Mesendoderm (in vitro differentiated cells): Measurements from ENCODE around the gene SLC37A3.

ENCODE experiments used
- DNase-seq: peaks from one replicate; pipeline ENCODE4 v3.0.0; 2013
- H2AK5ac ChIP-seq: 2 replicates; pipeline ENCODE4 v1.6.1; 2013; ENCODE audit warnings: low read length, inconsistent platforms
- H2BK120ac ChIP-seq: 2 replicates; pipeline ENCODE4 v1.6.1; 2013; ENCODE audit warnings: low read depth, mild to moderate bottlenecking, low read length, moderate library complexity, mixed read lengths
- H2BK15ac ChIP-seq: replicated peaks from 2 replicates; pipeline ENCODE4 v1.6.1; 2013; ENCODE audit warnings: low read depth, mild to moderate bottlenecking, moderate library complexity
- H2BK5ac ChIP-seq: 2 replicates; pipeline ENCODE4 v1.6.1; 2013; ENCODE audit warnings: low read length, inconsistent platforms
- H3K18ac ChIP-seq: 2 replicates; pipeline ENCODE4 v1.6.1; 2013; ENCODE audit warnings: mild to moderate bottlenecking, low read length, mixed read lengths
- H3K23ac ChIP-seq: one replicate; pipeline ENCODE4 v1.6.1; 2013; ENCODE audit warnings: low read length
- H3K27ac ChIP-seq: 2 replicates; pipeline ENCODE4 v1.5.1; 2013; ENCODE audit warnings: low read depth, mild to moderate bottlenecking, inconsistent platforms, low read length, moderate library complexity
- H3K27me3 ChIP-seq: 2 replicates; pipeline ENCODE4 v1.6.1; 2013; ENCODE audit warnings: low read length, control low read depth, mild to moderate bottlenecking, inconsistent platforms; ENCODE audit not compliant: insufficient read depth, poor library complexity
- H3K36me3 ChIP-seq: 2 replicates; pipeline ENCODE4 v1.6.1; 2013; ENCODE audit warnings: low read length, inconsistent platforms; ENCODE audit not compliant: control insufficient read depth, insufficient read depth
- H3K4ac ChIP-seq: one replicate; pipeline ENCODE4 v1.6.1; 2013; ENCODE audit warnings: low read depth, mild to moderate bottlenecking, low read length, moderate library complexity
- H3K4me1 ChIP-seq: 2 replicates; pipeline ENCODE4 v1.6.1; 2013; ENCODE audit warnings: low read depth, low read length, inconsistent platforms; ENCODE audit not compliant: control insufficient read depth
- H3K4me2 ChIP-seq: 2 replicates; pipeline ENCODE4 v1.6.1; 2013; ENCODE audit warnings: low read length
- H3K4me3 ChIP-seq: 2 replicates; pipeline ENCODE4 v1.5.1; 2013; ENCODE audit warnings: mild to moderate bottlenecking, low read length
- H3K56ac ChIP-seq: one replicate; pipeline ENCODE4 v1.6.1; 2013; ENCODE audit warnings: low read length
- H3K79me1 ChIP-seq: 2 replicates; pipeline ENCODE4 v1.6.1; 2013; ENCODE audit warnings: low read length, inconsistent platforms
- H3K79me2 ChIP-seq: 2 replicates; pipeline ENCODE4 v1.6.1; 2013; ENCODE audit warnings: mild to moderate bottlenecking, low read length; ENCODE audit not compliant: control insufficient read depth, insufficient read depth
- H3K9ac ChIP-seq: 2 replicates; pipeline ENCODE4 v1.6.1; 2013; ENCODE audit warnings: low read length, inconsistent platforms
- H4K5ac ChIP-seq: one replicate; pipeline ENCODE4 v1.6.1; 2013; ENCODE audit warnings: low read length
- H4K8ac ChIP-seq: one replicate; pipeline ENCODE4 v1.6.1; 2013; ENCODE audit warnings: low read depth, mild to moderate bottlenecking, control low read depth, low read length, moderate library complexity
- WGBS: extraction: QIAGEN DNeasy Blood & Tissue Kit; methylation state at CpG from one replicate; pipeline ENCODE4 v1.1.7; 2013; ENCODE audit warnings: low lambda C conversion rate, missing lambda C conversion rate; ENCODE audit not compliant: insufficient coverage; ENCODE audit errors: extremely low coverage; 5-methylcytosine and 5-hydroxymethylcytosine counted together

The SLC37A3 gene

GRCh38 chr7:140367528-140367927 is 30.8 kb downstream of the SLC37A3 start:
- H3K4me2 ChIP-seq = no peak overlapping the region
- no CpG with 5 or more reads among the region's 9 CpGs for WGBS
- H2BK5ac ChIP-seq = no peak overlapping the region
- no peak overlapping the region for H2BK15ac ChIP-seq
- H3K18ac ChIP-seq = no peak overlapping the region
- H3K27me3 ChIP-seq = no peaks in the 10 kb centered on the region
- H3K9ac ChIP-seq = no peak overlapping the region
- no peak overlapping the region for H4K8ac ChIP-seq
- H3K23ac ChIP-seq = no peak overlapping the region
- no peak overlapping the region for H2AK5ac ChIP-seq
- no peak overlapping the region for H3K56ac ChIP-seq
- no peak overlapping the region for H3K27ac ChIP-seq
- H3K36me3 ChIP-seq = no peaks in the 10 kb centered on the region
- H4K5ac ChIP-seq = no peak overlapping the region
- no peak overlapping the region for H3K4me3 ChIP-seq
- no peak for DNase-seq
- no peak overlapping the region for H2BK120ac ChIP-seq
- H3K79me2 ChIP-seq = no peaks in the 10 kb centered on the region
- no peaks in the 10 kb centered on the region for H3K4me1 ChIP-seq
- H3K4ac ChIP-seq = no peak overlapping the region
- no peaks in the 10 kb centered on the region for H3K79me1 ChIP-seq

DNA sequence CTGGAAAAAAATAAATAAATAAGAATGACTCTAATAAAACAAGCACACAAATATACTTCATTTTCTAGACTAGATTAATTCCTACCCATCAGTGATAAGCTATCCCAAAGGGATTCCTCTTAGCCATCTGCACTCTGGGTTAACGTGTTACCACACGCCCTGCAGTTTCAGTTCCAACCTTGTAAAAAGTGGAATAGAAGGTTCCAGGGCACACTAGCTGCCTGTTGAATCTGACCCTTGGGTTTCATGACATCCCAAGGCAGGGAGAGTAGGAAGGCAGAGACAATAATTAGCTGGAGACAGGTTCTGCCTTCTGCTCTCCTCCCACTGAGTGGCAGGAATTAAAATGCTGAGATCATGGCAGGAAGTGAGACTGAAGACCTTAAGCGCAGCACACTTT is 33.5 kb downstream of the SLC37A3 start:
- Histone ChIP-seq H3K56ac (no peak overlapping the region), H3K9ac (no peak overlapping the region), H3K36me3 (peaks cover 1% of the 10 kb centered on the region), H3K4me1 (no peaks in the 10 kb centered on the region), H2AK5ac (no peak overlapping the region), H4K8ac (no peak overlapping the region), H3K4ac (no peak overlapping the region), H2BK120ac (no peak overlapping the region), H3K4me2 (no peak overlapping the region), H3K79me2 (no peaks in the 10 kb centered on the region), H3K27me3 (no peaks in the 10 kb centered on the region), H3K23ac (no peak overlapping the region), H4K5ac (no peak overlapping the region), H2BK15ac (no peak overlapping the region), H3K18ac (no peak overlapping the region), H3K4me3 (no peak overlapping the region), H3K27ac (no peak overlapping the region), H2BK5ac (no peak overlapping the region), H3K79me1 (no peaks in the 10 kb centered on the region)
- no peak for DNase-seq
- no CpG with 5 or more reads among the region's 3 CpGs for WGBS

GRCh38 chr7:140360697-140361229 is 37.6 kb downstream of the SLC37A3 start:
- Histone ChIP-seq H3K4ac (no peak overlapping the region), H4K5ac (no peak overlapping the region), H3K36me3 (peaks cover 5% of the 10 kb centered on the region), H3K79me2 (no peaks in the 10 kb centered on the region), H2BK15ac (no peak overlapping the region), H3K27me3 (no peaks in the 10 kb centered on the region), H3K56ac (no peak overlapping the region), H3K18ac (no peak overlapping the region), H3K79me1 (no peaks in the 10 kb centered on the region), H2BK5ac (no peak overlapping the region), H2BK120ac (no peak overlapping the region), H3K4me2 (no peak overlapping the region), H3K27ac (no peak overlapping the region), H2AK5ac (no peak overlapping the region), H3K4me3 (no peak overlapping the region), H3K9ac (no peak overlapping the region), H3K4me1 (no peaks in the 10 kb centered on the region), H4K8ac (no peak overlapping the region), H3K23ac (no peak overlapping the region)
- no peak for DNase-seq
- no CpG with 5 or more reads among the region's 6 CpGs for WGBS

DNA sequence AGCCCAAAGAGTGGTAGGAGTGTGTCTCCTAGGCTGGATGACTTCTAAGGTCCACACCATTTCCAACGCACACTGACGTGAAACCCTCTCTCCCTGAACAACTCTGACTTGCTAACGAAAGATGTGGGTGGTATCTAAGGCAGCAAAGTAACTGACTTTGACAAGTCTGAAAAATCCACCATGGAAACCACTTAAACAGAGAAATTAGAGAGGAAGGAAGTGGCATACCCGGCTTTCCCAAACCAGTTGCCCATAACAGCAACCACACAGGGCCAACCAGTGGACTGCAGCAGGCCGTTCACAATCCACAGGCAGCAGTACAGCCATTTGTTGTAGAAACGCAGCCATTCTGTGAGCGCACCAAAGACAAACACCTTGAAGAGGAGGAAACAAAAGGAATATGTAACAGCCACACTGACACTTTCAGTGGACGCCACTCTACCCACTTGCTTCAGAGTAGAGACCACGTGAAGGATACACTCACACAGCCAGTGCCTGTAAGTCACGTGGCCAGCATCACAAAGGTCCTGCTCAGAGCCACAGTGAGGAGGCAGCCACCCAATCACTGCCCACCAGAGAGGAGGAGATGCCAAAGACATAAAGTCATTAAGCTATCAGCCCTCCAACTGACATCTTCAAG is 39.8 kb downstream of the SLC37A3 start:
- Histone ChIP-seq H3K4me3 (no peak overlapping the region), H3K18ac (no peak overlapping the region), H3K79me1 (no peaks in the 10 kb centered on the region), H3K56ac (peak overlapping the region; percentile 15), H3K9ac (no peak overlapping the region), H3K4me2 (no peak overlapping the region), H3K27ac (no peak overlapping the region), H3K79me2 (no peaks in the 10 kb centered on the region), H2BK15ac (no peak overlapping the region), H3K27me3 (no peaks in the 10 kb centered on the region), H2AK5ac (no peak overlapping the region), H3K4me1 (no peaks in the 10 kb centered on the region), H3K36me3 (peaks cover 5% of the 10 kb centered on the region), H3K23ac (no peak overlapping the region), H4K5ac (no peak overlapping the region), H2BK5ac (no peak overlapping the region), H4K8ac (no peak overlapping the region), H3K4ac (no peak overlapping the region), H2BK120ac (no peak overlapping the region)
- no CpG with 5 or more reads among the region's 10 CpGs for WGBS
- DNase-seq = peak; percentile 56

DNA sequence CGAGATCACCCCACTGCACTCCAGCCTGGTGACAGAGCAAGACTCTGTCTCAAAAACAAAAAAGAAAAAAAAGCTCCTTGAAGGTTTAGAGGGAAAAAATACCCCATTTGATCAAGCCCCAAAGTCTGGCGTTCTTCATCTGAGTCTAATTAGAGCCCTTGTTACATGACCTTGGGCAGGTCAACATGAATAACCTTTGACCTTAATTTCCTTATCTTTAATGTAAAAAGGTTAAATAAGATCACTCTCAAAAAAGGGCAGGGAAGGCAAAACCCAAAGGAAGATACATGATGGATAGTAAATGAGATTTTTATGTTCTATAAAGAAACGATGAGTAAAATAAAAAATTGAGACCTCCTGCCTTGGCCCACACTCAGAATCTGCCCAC is 40.3 kb downstream of the SLC37A3 start:
- Histone ChIP-seq H3K23ac (no peak overlapping the region), H4K8ac (no peak overlapping the region), H3K79me1 (no peaks in the 10 kb centered on the region), H4K5ac (no peak overlapping the region), H2BK120ac (no peak overlapping the region), H3K9ac (no peak overlapping the region), H2AK5ac (no peak overlapping the region), H2BK15ac (no peak overlapping the region), H3K36me3 (peaks cover 5% of the 10 kb centered on the region), H3K4me3 (no peak overlapping the region), H3K79me2 (no peaks in the 10 kb centered on the region), H3K27ac (no peak overlapping the region), H3K18ac (no peak overlapping the region), H3K4me1 (no peaks in the 10 kb centered on the region), H3K56ac (no peak overlapping the region), H2BK5ac (no peak overlapping the region), H3K4me2 (no peak overlapping the region), H3K27me3 (no peaks in the 10 kb centered on the region), H3K4ac (no peak overlapping the region)
- no peak for DNase-seq
- no CpG with 5 or more reads among the region's 3 CpGs for WGBS

- H3K4ac ChIP-seq = no peak overlapping the region
- no peak overlapping the region for H4K8ac ChIP-seq
- peaks cover 7% of the 10 kb centered on the region for H3K36me3 ChIP-seq
- H3K4me1 ChIP-seq = peaks cover 8% of the 10 kb centered on the region
- no peak overlapping the region for H2AK5ac ChIP-seq
- H3K56ac ChIP-seq = no peak overlapping the region
- WGBS = no CpG with 5 or more reads among the region's 5 CpGs
- H3K4me3 ChIP-seq = no peak overlapping the region
- H3K27me3 ChIP-seq = no peaks in the 10 kb centered on the region
- no peak overlapping the region for H3K23ac ChIP-seq
- no peak overlapping the region for H2BK15ac ChIP-seq
- H3K27ac ChIP-seq = peak overlapping the region; percentile 45
- no peak overlapping the region for H3K18ac ChIP-seq
- H2BK120ac ChIP-seq = no peak overlapping the region
- DNase-seq = no peak
- no peaks in the 10 kb centered on the region for H3K79me2 ChIP-seq
- H3K4me2 ChIP-seq = no peak overlapping the region
- no peak overlapping the region for H3K9ac ChIP-seq
- no peaks in the 10 kb centered on the region for H3K79me1 ChIP-seq
- no peak overlapping the region for H2BK5ac ChIP-seq
- no peak overlapping the region for H4K5ac ChIP-seq
Observed at GRCh38 chr7:140350056-140350455, 48.3 kb downstream of the SLC37A3 start.
